ENCODE results near the gene MCU. TPM values are rescaled to one million over a fixed set of nuclear protein-coding genes. Genes with fewer than 3 reads are reported as not detected.

Gene MCU
- total RNA-seq, 1 experiment from 2014 or later: 37.2 TPM

GRCh38 chr10:72648301-72648700 is 43.6 kb upstream of the MCU start:
- Mint-ChIP-seq H3K9me3 (no peaks in the 10 kb centered on the region), H3K27me3 (ENCODE audit: low read depth) (no peaks in the 10 kb centered on the region), H3K27ac (no peak overlapping the region), H3K36me3 (no peaks in the 10 kb centered on the region), H3K4me1 (no peaks in the 10 kb centered on the region), H3K4me3 (no peak overlapping the region)
- no peak for ATAC-seq
- TF ChIP-seq ZNF396 (CRISPR knock-in tag; IDR thresholded peaks at IDR 0.05; ENCODE audit: borderline replicate concordance) (no peak), MXD4 (CRISPR knock-in tag; IDR thresholded peaks at IDR 0.05; ENCODE audit: borderline replicate concordance) (no peak), ZNF416 (CRISPR knock-in tag; IDR thresholded peaks at IDR 0.05) (no peak), ERG (CRISPR knock-in tag; IDR thresholded peaks at IDR 0.05) (no peak), NFE2L1 (CRISPR knock-in tag; IDR thresholded peaks at IDR 0.05) (no peak), ZNF423 (CRISPR knock-in tag; IDR thresholded peaks at IDR 0.05) (no peak), CBFB (CRISPR knock-in tag; IDR thresholded peaks at IDR 0.05; ENCODE audit: low read depth) (no peak), RORB (CRISPR knock-in tag; IDR thresholded peaks at IDR 0.05) (no peak), ATF3 (CRISPR knock-in tag; conservative IDR thresholded peaks at IDR 0.05) (no peak), GRHL2 (CRISPR knock-in tag; IDR thresholded peaks at IDR 0.05; ENCODE audit: insufficient replicate concordance, severe bottlenecking) (no peak), E2F1 (CRISPR knock-in tag; IDR thresholded peaks at IDR 0.05) (no peak), ETV6 (CRISPR knock-in tag; IDR thresholded peaks at IDR 0.05) (no peak), GABPB1 (CRISPR knock-in tag; IDR thresholded peaks at IDR 0.05) (no peak), MAX (CRISPR knock-in tag; IDR thresholded peaks at IDR 0.05) (no peak), NR3C1 (CRISPR knock-in tag; conservative IDR thresholded peaks at IDR 0.05; ENCODE audit: low read depth) (no peak), SMAD3 (CRISPR knock-in tag; IDR thresholded peaks at IDR 0.05; ENCODE audit: borderline replicate concordance) (no peak)
- TF ChIP-seq, protein P1, sequence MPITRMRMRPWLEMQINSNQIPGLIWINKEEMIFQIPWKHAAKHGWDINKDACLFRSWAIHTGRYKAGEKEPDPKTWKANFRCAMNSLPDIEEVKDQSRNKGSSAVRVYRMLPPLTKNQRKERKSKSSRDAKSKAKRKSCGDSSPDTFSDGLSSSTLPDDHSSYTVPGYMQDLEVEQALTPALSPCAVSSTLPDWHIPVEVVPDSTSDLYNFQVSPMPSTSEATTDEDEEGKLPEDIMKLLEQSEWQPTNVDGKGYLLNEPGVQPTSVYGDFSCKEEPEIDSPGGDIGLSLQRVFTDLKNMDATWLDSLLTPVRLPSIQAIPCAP (CRISPR knock-in tag; IDR thresholded peaks at IDR 0.05): no peak
- TF ChIP-seq, protein P2, sequence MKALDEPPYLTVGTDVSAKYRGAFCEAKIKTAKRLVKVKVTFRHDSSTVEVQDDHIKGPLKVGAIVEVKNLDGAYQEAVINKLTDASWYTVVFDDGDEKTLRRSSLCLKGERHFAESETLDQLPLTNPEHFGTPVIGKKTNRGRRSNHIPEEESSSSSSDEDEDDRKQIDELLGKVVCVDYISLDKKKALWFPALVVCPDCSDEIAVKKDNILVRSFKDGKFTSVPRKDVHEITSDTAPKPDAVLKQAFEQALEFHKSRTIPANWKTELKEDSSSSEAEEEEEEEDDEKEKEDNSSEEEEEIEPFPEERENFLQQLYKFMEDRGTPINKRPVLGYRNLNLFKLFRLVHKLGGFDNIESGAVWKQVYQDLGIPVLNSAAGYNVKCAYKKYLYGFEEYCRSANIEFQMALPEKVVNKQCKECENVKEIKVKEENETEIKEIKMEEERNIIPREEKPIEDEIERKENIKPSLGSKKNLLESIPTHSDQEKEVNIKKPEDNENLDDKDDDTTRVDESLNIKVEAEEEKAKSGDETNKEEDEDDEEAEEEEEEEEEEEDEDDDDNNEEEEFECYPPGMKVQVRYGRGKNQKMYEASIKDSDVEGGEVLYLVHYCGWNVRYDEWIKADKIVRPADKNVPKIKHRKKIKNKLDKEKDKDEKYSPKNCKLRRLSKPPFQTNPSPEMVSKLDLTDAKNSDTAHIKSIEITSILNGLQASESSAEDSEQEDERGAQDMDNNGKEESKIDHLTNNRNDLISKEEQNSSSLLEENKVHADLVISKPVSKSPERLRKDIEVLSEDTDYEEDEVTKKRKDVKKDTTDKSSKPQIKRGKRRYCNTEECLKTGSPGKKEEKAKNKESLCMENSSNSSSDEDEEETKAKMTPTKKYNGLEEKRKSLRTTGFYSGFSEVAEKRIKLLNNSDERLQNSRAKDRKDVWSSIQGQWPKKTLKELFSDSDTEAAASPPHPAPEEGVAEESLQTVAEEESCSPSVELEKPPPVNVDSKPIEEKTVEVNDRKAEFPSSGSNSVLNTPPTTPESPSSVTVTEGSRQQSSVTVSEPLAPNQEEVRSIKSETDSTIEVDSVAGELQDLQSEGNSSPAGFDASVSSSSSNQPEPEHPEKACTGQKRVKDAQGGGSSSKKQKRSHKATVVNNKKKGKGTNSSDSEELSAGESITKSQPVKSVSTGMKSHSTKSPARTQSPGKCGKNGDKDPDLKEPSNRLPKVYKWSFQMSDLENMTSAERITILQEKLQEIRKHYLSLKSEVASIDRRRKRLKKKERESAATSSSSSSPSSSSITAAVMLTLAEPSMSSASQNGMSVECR (CRISPR knock-in tag; IDR thresholded peaks at IDR 0.05; ENCODE audit: borderline replicate concordance): no peak
- TF ChIP-seq, protein P3, sequence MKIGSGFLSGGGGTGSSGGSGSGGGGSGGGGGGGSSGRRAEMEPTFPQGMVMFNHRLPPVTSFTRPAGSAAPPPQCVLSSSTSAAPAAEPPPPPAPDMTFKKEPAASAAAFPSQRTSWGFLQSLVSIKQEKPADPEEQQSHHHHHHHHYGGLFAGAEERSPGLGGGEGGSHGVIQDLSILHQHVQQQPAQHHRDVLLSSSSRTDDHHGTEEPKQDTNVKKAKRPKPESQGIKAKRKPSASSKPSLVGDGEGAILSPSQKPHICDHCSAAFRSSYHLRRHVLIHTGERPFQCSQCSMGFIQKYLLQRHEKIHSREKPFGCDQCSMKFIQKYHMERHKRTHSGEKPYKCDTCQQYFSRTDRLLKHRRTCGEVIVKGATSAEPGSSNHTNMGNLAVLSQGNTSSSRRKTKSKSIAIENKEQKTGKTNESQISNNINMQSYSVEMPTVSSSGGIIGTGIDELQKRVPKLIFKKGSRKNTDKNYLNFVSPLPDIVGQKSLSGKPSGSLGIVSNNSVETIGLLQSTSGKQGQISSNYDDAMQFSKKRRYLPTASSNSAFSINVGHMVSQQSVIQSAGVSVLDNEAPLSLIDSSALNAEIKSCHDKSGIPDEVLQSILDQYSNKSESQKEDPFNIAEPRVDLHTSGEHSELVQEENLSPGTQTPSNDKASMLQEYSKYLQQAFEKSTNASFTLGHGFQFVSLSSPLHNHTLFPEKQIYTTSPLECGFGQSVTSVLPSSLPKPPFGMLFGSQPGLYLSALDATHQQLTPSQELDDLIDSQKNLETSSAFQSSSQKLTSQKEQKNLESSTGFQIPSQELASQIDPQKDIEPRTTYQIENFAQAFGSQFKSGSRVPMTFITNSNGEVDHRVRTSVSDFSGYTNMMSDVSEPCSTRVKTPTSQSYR (CRISPR knock-in tag; IDR thresholded peaks at IDR 0.05): no peak
- DNase-seq (ENCODE audit: low spot score): no peak
- ChIA-PET POLR2A (no interaction called here), CTCF (no interaction called here)
